ENCODE measurements around the gene CTBP2. TPM values are rescaled to one million over a fixed set of nuclear protein-coding genes. Genes with fewer than 3 reads are reported as not detected.

The CTBP2 gene
- total RNA-seq, 1 experiment from 2014 or later: 67.8 TPM

- H3K27me3 ChIP-seq: no peaks in the 10 kb centered on the region
- H3K4me1 ChIP-seq: no peaks in the 10 kb centered on the region
- H3K4me3 ChIP-seq: no peak overlapping the region
- DNase-seq: no peak
- H3K27ac ChIP-seq: no peak overlapping the region
- H3K9me3 ChIP-seq (replicated peaks): no peaks in the 10 kb centered on the region
- H3K36me3 ChIP-seq: no peaks in the 10 kb centered on the region; the same call in 1 of the 2 replicates
Observed at GRCh38 chr10:125094806-125095205, 65.6 kb downstream of the CTBP2 start.

- no peaks in the 10 kb centered on the region for H3K27me3 ChIP-seq
- no peak overlapping the region for H3K4me3 ChIP-seq
- no peaks in the 10 kb centered on the region; the same call in 1 of the 2 replicates for H3K36me3 ChIP-seq
- H3K4me1 ChIP-seq: no peaks in the 10 kb centered on the region
- no peaks in the 10 kb centered on the region for H3K9me3 ChIP-seq (replicated peaks)
- DNase-seq: no peak
- no peak overlapping the region for H3K27ac ChIP-seq
Observed at GRCh38 chr10:125093974-125094705, 66.2 kb downstream of the CTBP2 start.

- H3K9me3 ChIP-seq (replicated peaks): no peaks in the 10 kb centered on the region
- H3K4me1 ChIP-seq: no peaks in the 10 kb centered on the region
- peak in 1 of 2 experiments; percentile 9 for DNase-seq
- H3K36me3 ChIP-seq: no peaks in the 10 kb centered on the region; the same call in 1 of the 2 replicates
- no peak overlapping the region for H3K4me3 ChIP-seq
- H3K27me3 ChIP-seq: no peaks in the 10 kb centered on the region
- H3K27ac ChIP-seq: no peak overlapping the region
Observed at GRCh38 chr10:125093199-125093973, 67.0 kb downstream of the CTBP2 start.

GRCh38 chr10:125092564-125093031 is 67.8 kb downstream of the CTBP2 start:
- Histone ChIP-seq H3K36me3 (peaks cover under 1% of the 10 kb centered on the region), H3K27ac (no peak overlapping the region), H3K4me3 (no peak overlapping the region), H3K27me3 (no peaks in the 10 kb centered on the region), H3K4me1 (no peaks in the 10 kb centered on the region), H3K9me3 (replicated peaks) (no peaks in the 10 kb centered on the region)
- no peak for DNase-seq

GRCh38 chr10:125091891-125092290 is 68.5 kb downstream of the CTBP2 start:
- Histone ChIP-seq H3K27ac (no peak overlapping the region), H3K4me1 (no peaks in the 10 kb centered on the region)

GRCh38 chr10:125089469-125089868 is 70.9 kb downstream of the CTBP2 start:
- H3K9me3 ChIP-seq (replicated peaks): no peaks in the 10 kb centered on the region
- peaks cover 18% of the 10 kb centered on the region for H3K4me1 ChIP-seq

More at GRCh38 chr10:125091891-125092290, 68.5 kb downstream of the CTBP2 start:
- no peak for DNase-seq
- no peaks in the 10 kb centered on the region for H3K27me3 ChIP-seq
- H3K36me3 ChIP-seq: peaks cover 3% of the 10 kb centered on the region
- H3K9me3 ChIP-seq (replicated peaks): no peaks in the 10 kb centered on the region
- H3K4me3 ChIP-seq: no peak overlapping the region

GRCh38 chr10:125087897-125088215 is 72.5 kb downstream of the CTBP2 start:
- Histone ChIP-seq H3K36me3 (peaks cover 3% of the 10 kb centered on the region), H3K9me3 (replicated peaks) (no peaks in the 10 kb centered on the region), H3K4me1 (peaks cover 23% of the 10 kb centered on the region), H3K27me3 (no peaks in the 10 kb centered on the region), H3K4me3 (no peak overlapping the region), H3K27ac (no peak overlapping the region)
- no peak for DNase-seq

More at GRCh38 chr10:125089469-125089868, 70.9 kb downstream of the CTBP2 start:
- DNase-seq: no peak
- Histone ChIP-seq H3K27me3 (no peaks in the 10 kb centered on the region), H3K36me3 (peaks cover 3% of the 10 kb centered on the region), H3K4me3 (no peak overlapping the region), H3K27ac (no peak overlapping the region)

GRCh38 chr10:125087191-125087896 is 73.0 kb downstream of the CTBP2 start:
- Histone ChIP-seq H3K36me3 (peaks cover 3% of the 10 kb centered on the region), H3K4me3 (no peak overlapping the region), H3K27me3 (no peaks in the 10 kb centered on the region), H3K9me3 (replicated peaks) (no peaks in the 10 kb centered on the region), H3K4me1 (peaks cover 23% of the 10 kb centered on the region), H3K27ac (no peak overlapping the region)
- no peak for DNase-seq

- H3K4me3 ChIP-seq: no peak overlapping the region
- peaks cover 23% of the 10 kb centered on the region for H3K4me1 ChIP-seq
- DNase-seq: no peak
- no peaks in the 10 kb centered on the region for H3K27me3 ChIP-seq
- H3K36me3 ChIP-seq: peaks cover 3% of the 10 kb centered on the region
- H3K27ac ChIP-seq: no peak overlapping the region
- H3K9me3 ChIP-seq (replicated peaks): no peaks in the 10 kb centered on the region
Observed at GRCh38 chr10:125086691-125087090, 73.7 kb downstream of the CTBP2 start.

- peaks cover 23% of the 10 kb centered on the region for H3K4me1 ChIP-seq
- peak; percentile 59 to 79 for DNase-seq
- H3K27ac ChIP-seq: peak overlapping the region; percentile 33; the same call in 1 of the 2 replicates
- H3K4me3 ChIP-seq: peak overlapping the region; percentile 7; the same call in 1 of the 2 replicates
- no peaks in the 10 kb centered on the region for H3K27me3 ChIP-seq
- H3K9me3 ChIP-seq (replicated peaks): no peaks in the 10 kb centered on the region
- H3K36me3 ChIP-seq: peaks cover 3% of the 10 kb centered on the region
Observed at GRCh38 chr10:125085258-125086054, 74.9 kb downstream of the CTBP2 start.

GRCh38 chr10:125084614-125085257 is 75.6 kb downstream of the CTBP2 start:
- Histone ChIP-seq H3K9me3 (replicated peaks) (no peaks in the 10 kb centered on the region), H3K27me3 (no peaks in the 10 kb centered on the region), H3K4me1 (peaks cover 23% of the 10 kb centered on the region), H3K4me3 (peak overlapping the region; percentile 7; the same call in 1 of the 2 replicates), H3K36me3 (peaks cover 3% of the 10 kb centered on the region), H3K27ac (peak overlapping the region; percentile 33; the same call in 1 of the 2 replicates)
- DNase-seq: peak; percentile 30 to 34

GRCh38 chr10:125084191-125084613 is 76.2 kb downstream of the CTBP2 start:
- H3K9me3 ChIP-seq (replicated peaks): no peaks in the 10 kb centered on the region
- H3K27ac ChIP-seq: peak overlapping the region; percentile 33; the same call in 1 of the 2 replicates
- peaks cover 23% of the 10 kb centered on the region for H3K4me1 ChIP-seq
- no peak overlapping the region for H3K4me3 ChIP-seq
- peaks cover 3% of the 10 kb centered on the region for H3K36me3 ChIP-seq
- no peaks in the 10 kb centered on the region for H3K27me3 ChIP-seq
- DNase-seq: peak; percentile 29

- no peak for DNase-seq
- Histone ChIP-seq H3K9me3 (replicated peaks) (no peaks in the 10 kb centered on the region), H3K4me3 (no peak overlapping the region), H3K36me3 (peaks cover 3% of the 10 kb centered on the region), H3K4me1 (peaks cover 23% of the 10 kb centered on the region), H3K27ac (no peak overlapping the region), H3K27me3 (no peaks in the 10 kb centered on the region)
Observed at GRCh38 chr10:125083576-125083920, 76.8 kb downstream of the CTBP2 start.

All from SJCRH30 (cell line).